ENCODE measurements around the gene TJP3. TPM values are rescaled to one million over a fixed set of nuclear protein-coding genes. Genes with fewer than 3 reads are reported as not detected.
A peak's percentile ranks its signal among the peaks of the same experiment; 100 is the strongest.

The TJP3 gene
- total RNA-seq, 1 donor from 2014 or later: 141 TPM

DNA sequence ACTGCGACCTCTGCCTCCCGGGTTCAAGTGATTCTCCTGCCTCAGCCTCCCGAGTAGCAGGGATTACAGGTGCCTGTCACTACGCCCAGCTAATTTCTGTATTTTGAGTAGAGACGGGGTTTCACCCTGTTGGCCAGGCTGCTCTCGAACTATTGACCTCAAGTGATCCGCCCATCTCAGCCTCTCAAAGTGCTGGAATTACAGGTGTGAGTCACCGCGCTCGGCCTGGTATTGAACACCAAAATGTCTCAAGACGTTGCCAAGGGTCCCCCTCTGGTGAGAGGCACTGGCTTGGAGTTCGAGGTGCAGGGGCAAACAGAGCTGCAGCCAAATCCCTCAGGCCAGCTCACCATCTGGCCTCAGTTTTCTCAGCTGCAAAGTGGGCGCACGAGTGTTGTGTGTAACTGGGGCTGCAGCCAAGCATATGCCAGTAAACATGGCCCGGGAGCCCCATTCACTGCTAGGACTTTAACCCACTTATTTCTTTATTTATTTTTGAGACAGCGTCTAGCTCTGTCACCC lies 8.0 kb downstream of the TJP3 start:
- DNase-seq (ENCODE audit: low spot score): no peak

- DNase-seq (ENCODE audit: low spot score): no peak
Observed at GRCh38 chr19:3719868-3720267, 11.7 kb downstream of the TJP3 start.

GRCh38 chr19:3720349-3720917 lies 12.2 kb downstream of the TJP3 start:
- peak; percentile 69 for DNase-seq (ENCODE audit: low spot score)

DNA sequence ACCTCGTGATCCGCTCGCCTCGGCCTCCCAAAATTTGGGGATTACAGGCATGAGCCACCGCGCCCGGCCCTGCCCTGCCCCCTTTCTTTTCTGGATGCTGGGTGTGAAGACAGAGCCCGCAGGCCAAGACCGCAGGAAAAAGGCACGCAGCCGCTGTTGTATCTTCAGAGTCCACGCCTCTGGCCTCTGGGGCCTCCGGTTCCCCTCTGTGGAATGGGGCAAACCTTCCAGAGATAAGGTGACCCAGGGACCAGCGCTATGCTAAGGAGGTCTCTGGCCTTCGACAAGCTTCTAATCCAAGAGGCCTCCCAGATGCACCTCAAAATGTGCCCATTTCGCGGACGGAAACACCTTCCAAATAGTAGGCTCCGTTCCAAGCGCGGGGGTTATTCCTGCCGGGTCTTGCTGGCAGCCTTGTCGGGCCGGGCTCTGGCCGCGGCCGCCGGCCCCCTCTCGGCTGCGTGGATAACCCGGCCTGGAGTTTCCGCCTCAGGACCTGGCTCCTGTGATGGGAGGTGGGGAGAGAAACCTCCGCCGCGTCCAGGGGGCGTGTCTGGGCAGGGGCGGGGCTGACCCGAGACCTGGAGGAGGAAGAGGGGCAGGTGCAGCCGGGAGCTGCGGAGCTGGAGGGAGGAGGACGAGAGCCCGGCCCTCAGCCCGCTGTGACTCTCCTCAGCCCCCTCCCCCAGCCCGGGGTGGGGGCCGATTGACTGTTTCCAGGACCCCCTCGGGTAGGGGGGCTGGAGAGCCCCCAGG lies 13.1 kb downstream of the TJP3 start:
- peak; percentile 92 for DNase-seq (ENCODE audit: low spot score)

GRCh38 chr19:3721887-3722442 lies 13.8 kb downstream of the TJP3 start:
- no peak for DNase-seq (ENCODE audit: low spot score)

DNA sequence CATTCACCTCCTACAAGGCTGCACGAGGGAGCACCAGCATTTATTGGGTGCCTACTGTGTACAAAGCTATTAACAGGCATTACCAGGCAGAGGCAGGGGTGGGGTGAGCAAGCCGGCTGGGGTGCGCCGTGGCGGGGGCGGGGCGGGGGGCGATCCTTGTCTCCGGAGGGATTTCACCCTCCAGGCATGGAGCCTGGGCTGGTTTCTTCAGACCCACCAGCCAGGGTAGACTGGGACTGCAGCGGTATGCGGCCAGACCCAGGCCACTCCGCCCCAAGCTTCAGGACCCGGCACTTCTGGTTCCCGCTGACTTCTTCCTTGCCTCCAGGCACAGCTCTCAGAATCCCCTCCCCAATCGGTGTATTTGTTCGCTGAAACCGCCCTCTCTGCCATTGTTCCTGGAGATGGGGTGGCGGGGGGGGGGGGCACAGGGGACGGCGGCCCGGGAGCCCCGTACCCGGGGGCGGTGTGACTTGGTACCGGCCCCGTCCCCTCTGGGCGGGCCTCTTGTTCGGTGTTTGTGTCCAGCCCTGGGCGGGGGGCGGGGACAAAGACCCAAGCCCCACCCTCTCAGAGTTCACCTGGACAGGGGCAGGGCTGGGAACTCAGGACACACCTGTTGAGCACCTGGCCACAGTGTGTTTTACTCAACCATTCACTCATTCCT lies 14.4 kb downstream of the TJP3 start:
- DNase-seq (ENCODE audit: low spot score): peak; percentile 58

DNA sequence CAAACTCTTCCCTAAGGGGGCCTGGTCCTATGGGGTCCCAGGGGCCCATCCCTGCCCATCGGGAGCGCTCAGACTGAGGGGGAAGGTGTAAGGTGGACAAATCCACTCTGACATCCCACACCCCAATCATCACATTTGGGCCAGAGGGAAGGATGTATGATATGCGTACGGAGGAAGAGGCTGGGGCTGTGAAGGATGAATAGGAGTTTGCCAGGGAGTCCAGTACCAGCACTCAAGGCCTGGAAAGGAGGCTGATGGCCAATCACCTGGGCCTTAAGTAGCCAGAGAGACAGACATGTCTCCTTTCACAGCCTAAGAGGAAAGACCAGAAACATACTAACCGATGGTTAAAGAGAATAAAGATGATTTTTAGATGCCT lies 14.9 kb downstream of the TJP3 start:
- DNase-seq (ENCODE audit: low spot score): no peak

DNA sequence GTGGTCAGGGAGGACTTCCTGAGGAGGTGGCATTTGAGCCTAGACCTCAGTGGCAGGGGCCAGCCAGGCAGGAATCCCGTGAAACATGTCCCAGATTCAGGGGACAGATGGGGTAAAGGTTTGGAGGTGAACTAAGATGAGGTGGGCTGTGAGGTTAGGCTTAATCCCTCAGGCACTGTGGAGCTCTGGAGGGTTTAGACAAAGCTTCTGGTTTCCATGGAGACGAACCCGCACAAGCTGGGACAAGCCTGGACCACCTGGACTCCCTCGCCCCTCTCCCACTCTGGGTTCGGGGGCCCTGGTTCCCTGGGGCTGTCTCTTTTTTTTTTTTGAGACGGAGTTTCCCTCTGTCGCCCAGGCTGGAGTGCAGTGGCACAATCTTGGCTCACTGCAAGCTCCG lies 15.7 kb downstream of the TJP3 start:
- DNase-seq (ENCODE audit: low spot score): no peak

DNA sequence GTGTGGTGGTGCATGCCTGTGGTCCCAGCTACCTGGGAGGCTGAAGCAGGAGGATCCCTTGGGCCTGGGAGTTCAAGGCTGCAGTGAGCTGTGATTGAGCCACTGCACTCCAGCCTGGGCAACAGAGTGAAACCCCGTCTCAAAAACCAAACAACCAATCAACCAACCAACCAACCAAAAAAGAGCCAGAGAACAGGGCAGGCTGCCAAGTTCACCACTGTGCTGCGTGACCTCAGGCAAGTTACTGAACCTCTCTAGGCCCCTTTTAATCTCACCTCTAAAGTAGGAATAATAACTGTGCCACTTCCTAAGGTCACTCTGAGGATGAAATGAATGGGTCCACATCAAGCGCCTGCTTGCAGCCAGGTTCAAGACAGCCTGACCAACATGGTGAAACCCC lies 16.9 kb downstream of the TJP3 start:
- DNase-seq (ENCODE audit: low spot score): no peak

- peak; percentile 88 for DNase-seq (ENCODE audit: low spot score)
Observed at GRCh38 chr19:3725640-3726310, 17.6 kb downstream of the TJP3 start.

DNA sequence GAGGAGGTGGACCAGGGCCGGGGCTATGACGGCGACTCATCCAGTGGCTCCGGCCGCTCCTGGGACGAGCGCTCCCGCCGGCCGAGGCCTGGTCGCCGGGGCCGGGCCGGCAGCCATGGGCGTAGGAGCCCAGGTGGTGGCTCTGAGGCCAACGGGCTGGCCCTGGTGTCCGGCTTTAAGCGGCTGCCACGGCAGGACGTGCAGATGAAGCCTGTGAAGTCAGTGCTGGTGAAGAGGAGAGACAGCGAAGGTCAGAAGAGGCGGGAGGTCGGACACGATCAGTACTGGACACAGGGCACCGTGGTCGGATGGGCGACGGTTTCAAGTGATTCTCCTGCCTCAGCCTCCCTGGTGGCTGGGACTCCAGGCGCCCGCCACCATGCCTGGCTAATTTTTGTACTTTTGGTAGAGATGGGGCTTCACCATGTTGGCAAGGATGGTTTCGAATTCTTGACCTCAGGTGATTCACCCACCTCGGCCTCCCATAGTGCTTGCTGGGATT lies 22.3 kb downstream of the TJP3 start:
- DNase-seq (ENCODE audit: low spot score): no peak

DNA sequence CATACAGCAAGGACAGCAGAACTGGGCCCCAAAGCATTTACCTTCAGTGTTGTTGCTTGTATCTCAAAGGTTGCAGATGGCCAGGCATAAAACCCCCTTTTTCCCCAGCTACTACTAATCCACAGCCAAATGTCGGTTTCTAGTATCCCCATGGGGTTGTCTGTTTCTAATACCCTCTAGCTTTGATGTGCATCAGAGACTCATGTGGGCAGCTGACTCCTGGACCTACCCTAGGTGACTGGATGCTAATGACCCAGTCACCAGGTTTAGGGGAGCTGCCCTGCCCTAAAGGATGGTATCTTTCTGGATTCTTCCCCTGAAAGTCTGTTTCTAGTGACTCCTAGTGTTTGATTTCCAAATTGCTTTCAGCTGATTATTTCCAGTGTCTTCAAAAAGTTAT lies 23.9 kb downstream of the TJP3 start:
- DNase-seq (ENCODE audit: low spot score): no peak

DNA sequence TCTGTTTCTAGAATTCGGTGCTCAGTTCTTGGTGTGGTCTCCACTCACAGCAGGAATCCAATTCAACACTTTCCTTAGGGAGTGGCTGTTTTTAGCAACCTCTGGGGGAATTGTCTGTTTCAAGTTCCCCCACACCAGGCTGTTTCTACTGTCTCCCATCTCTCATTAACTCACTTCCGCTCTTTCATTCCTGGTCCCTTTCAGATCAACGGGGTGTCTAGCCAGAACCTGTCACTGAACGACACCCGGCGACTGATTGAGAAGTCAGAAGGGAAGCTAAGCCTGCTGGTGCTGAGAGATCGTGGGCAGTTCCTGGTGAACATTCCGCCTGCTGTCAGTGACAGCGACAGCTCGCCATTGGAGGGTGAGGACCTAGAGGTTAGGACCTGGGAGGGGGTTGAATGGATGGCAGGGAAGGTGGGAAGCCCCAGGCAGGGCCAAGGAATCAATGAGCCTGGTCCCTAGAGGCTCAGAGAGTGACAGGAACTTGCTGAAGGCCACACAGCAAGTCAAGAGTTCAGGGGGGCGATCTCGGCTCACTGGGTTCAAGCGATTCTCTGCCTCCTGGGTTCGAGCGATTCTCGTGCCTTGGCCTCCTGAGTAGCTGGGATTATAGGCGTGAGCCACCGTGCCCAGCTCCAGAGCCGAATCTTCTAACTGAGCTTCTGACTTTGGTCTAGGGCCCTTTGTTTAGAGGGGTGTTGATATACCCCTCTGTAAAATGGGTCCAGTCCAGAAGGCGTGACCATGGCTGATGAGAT lies 25.5 kb downstream of the TJP3 start:
- no peak for DNase-seq (ENCODE audit: low spot score)

GRCh38 chr19:3734310-3734600 lies 26.1 kb downstream of the TJP3 start:
- DNase-seq (ENCODE audit: low spot score): no peak

GRCh38 chr19:3736106-3736724 lies 28.0 kb downstream of the TJP3 start:
- DNase-seq (ENCODE audit: low spot score): no peak

- DNase-seq (ENCODE audit: low spot score): no peak
Observed at GRCh38 chr19:3737487-3738205, 29.5 kb downstream of the TJP3 start.

DNA sequence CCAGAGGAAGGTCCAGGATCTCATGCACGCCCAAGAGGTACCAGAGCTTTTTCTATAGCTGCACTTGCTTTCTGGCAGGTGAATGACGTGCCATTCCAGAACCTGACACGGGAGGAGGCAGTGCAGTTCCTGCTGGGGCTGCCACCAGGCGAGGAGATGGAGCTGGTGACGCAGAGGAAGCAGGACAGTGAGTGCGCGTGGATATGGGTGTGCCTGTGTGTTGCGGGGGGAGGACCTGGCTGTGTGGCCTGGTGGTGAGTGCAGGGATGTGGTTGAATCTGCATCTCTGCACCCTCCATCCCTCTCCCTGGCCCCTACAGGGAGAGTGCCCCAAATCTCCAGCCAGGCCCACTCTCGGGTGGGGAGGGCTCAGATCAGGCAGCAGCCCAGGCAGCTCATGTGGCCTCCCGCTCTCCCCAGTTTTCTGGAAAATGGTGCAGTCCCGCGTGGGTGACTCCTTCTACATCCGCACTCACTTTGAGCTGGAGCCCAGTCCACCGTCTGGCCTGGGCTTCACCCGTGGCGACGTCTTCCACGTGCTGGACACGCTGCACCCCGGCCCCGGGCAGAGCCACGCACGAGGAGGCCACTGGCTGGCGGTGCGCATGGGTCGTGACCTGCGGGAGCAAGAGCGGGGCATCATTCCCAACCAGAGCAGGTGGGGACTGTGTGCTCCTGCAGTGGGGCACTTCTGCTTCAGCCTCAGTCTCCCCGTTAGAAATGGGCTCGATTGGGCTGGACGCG lies 30.5 kb downstream of the TJP3 start:
- no peak for DNase-seq (ENCODE audit: low spot score)

GRCh38 chr19:3740431-3740830 lies 32.2 kb downstream of the TJP3 start:
- DNase-seq (ENCODE audit: low spot score): no peak

DNA sequence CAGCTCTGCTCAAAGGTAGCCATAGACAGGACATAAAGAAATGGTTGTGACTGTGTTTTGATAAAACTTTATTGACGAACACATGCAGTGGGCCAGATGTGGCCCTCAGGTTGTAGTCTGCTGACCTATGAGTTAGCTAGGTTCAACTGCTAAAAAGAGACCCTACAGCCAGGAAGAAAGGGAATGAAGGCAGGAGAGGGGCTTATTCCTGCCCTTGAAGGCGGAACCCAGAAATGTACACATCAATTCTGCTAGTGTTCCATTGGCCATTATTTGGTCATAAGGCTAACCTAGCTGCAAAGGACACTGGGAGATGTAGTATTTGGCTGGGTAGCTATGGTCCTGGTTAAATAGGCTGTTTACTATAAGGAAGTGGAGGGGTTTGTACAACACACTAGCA lies 35.3 kb downstream of the TJP3 start:
- DNase-seq (ENCODE audit: low spot score): no peak

Measured in mucosa of gallbladder (tissue), 1 donor.